EH (cell line): ENCODE results near the gene ZNF609.

Experiments used
- DNase-seq: peaks from one replicate; pipeline ENCODE4 v3.0.0-alpha.2; 2015; ENCODE audit warnings: low read depth

ZNF609 gene

GRCh38 chr15:64732156-64732860, 271.9 kb downstream of the ZNF609 start:
- DNase-seq: no peak
